GM19452 (cell line): ENCODE data around the gene TCF7L1.
"Not testable (repeated sequence)": the region's sequence is repeated elsewhere in the genome, so short reads cannot be mapped to it uniquely, and the experiment has no call there.

Source experiments
- ATAC-seq: cut with Tn5 transposase; IDR thresholded peaks from one replicate; pipeline ENCODE4 v1.9.1; 2021; ENCODE audit not compliant: unreplicated experiment

TCF7L1 gene, protein sequence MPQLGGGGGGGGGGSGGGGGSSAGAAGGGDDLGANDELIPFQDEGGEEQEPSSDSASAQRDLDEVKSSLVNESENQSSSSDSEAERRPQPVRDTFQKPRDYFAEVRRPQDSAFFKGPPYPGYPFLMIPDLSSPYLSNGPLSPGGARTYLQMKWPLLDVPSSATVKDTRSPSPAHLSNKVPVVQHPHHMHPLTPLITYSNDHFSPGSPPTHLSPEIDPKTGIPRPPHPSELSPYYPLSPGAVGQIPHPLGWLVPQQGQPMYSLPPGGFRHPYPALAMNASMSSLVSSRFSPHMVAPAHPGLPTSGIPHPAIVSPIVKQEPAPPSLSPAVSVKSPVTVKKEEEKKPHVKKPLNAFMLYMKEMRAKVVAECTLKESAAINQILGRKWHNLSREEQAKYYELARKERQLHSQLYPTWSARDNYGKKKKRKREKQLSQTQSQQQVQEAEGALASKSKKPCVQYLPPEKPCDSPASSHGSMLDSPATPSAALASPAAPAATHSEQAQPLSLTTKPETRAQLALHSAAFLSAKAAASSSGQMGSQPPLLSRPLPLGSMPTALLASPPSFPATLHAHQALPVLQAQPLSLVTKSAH

DNA sequence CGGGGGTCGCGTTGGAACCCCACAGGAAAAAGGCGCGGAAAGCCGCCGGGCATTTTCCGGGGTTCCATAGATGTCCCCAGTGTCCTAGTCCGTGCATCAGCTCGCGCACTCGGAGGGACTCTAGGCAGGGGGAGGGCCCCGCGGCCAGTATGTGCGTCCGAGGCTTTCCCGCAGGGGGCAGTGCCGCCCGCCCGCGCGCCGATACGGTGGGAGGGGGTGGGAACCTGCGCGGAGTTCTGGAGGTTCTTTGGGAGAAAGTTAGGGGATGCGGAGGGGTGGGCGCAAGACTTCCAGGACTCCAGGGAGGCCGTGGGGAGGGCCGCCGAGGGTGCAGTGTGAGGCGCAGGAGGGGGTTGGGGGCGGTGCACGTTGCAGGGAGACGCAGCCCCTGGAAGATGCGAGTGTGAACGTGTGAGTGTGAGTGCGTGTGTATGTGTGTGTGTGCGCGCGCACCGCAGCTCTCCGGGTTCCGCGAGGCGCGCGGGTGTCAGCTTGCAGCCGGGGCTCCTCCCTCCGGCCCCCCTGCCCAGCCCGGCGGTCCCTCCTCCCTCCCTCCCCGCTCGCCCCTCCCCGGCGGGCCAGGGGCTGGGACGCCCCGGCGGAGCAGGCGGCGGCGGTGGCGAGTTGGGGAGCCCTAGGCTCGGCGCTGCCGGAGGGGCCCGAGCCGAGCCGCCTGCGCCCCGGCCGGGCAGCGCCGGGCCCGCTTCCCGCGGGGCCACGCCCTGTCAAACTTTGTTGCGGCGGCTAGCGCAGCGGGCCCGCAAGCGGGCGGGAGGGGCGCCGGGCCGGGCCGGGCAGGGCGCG, at the start of gene TCF7L1:
Gene TCF7L1, plus strand, starts transcription at position 559 of the 804 bp plus-strand sequence. CDS start 293 bp downstream, outside the sequence.
- ATAC-seq, result no peak

DNA sequence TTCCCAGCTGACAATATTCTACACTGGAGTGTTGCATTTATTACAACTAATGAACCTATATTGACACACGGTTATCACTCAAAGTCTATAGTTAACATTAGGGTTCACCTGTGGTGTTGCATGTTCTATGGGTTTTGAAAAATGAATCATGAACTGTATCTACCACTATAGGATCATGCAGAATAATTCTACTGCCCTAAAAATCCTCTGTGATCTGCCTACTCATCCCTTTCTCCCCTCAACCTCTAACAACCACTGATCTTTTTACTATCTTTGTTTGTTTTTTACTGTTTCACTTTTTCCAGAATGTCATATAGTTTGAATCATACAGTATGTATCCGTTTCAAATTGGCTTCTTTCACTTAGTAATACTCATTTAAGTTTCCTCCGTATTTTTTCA, 47.6 kb upstream of the TCF7L1 start:
- no peak for ATAC-seq

DNA sequence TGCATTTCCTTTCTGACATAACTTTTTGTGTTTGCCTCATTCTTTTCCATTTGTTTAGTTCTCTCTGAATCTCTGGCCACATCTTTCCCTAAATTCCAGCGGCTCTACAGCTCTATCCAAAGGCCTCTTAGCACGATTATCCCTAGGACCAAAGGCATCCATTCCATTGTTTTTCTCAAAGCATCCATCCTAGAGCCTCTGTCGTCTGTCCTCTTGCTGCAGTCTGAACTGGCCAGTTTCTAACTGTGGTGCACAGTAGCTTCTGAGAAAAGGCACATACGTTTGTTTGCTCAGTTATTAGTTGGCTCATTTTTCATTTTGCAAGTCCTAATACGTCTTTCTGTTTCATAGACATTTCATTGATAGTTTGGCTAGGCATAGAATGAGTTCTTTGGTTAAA, 45.7 kb upstream of the TCF7L1 start:
- ATAC-seq, result no peak

DNA sequence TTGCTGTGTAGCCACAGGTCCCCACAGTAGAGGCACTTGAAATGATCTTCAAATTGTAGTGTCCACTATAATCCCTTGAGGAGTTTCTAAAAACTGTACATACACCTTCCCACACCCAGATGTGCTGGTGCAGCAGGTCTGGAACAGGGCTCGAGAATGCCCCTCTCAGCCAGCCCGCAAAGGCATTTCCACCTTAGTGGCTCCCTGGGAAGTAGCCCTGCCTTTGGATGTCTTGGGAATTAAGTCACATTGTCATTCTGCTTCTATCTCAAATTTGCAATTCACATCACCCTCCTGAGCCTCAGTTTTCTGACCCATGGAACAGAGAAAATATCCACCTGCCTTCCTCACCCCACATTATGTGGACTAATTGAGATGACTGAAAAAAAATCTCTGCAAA, 44.3 kb upstream of the TCF7L1 start:
- ATAC-seq, result no peak

DNA sequence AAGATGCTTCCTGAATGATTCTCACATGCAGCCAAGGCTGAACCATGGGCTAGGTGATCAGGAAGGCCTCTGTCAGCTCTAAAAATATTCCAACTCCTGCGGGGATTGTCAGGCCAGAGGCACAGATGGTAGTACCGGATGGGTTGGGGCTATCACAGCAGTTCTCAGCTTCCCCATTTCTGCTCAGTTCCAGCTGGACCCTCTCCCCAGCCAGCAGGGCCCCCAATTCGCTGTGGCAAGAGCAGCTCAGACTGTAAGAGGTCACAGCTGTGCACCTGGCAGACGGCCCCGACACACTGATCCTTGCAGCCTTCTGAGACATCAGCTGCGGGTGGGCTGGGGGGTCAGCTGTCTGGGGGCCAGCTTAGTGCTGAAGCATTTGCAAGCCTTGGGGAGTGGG, 43.6 kb upstream of the TCF7L1 start:
- no peak for ATAC-seq

DNA sequence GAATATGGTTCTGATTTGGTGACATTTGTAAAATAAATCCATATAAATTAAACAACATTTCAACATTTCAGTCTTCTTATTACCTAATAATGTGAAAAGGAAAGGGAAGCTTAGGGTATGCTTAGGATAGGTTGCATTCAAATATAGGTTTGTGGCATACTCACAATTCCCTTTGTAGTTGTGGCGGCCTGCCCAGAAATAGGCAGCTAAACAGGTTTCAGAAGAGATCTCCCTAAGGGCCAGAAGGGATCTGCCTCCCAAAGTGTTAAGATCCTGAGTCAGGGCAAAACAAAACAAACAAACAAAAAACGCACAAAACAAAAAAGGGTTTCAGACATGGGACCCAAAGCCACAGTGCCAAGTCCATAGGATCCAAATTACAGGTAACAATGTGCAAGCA, 41.4 kb upstream of the TCF7L1 start:
- no peak for ATAC-seq

DNA sequence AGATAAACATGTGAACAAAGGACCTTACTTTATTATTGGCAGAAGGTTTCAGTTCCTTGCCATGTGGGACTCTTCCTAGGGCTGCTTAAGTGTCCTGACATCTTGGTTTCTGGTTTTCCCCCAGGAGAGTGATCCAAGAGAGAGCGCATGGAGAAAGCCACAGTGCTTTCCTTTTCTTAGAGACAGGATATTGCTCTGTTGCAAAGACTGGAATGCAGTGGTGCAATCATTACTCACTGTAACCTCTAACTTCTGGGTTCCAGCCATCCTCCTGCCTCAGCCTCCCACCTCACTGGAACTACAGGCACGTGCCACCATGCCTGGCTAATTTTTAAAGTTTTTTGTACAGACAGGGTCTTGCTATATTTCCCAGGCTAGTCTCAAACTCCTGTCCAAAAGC, 38.1 kb upstream of the TCF7L1 start:
- ATAC-seq, result no peak

DNA sequence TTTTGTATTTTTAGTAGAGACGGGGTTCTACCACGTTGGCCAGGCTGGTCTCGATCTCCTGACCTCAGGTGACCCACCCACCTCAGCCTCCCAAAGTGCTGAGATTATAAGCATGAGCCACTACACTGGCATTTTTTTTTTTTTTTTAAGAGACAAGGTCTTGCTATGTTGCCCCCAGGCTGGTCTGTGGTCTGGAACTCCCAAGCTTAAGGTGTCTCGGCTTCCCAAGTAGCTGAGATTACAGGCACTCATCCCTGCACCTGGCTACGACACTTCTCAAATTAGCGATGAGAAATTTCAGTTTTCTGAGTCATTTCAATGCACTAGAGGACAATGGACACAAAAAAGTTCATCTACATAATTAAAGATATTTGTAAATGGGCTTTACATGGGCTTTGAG, 36.6 kb upstream of the TCF7L1 start:
- ATAC-seq, result no peak

DNA sequence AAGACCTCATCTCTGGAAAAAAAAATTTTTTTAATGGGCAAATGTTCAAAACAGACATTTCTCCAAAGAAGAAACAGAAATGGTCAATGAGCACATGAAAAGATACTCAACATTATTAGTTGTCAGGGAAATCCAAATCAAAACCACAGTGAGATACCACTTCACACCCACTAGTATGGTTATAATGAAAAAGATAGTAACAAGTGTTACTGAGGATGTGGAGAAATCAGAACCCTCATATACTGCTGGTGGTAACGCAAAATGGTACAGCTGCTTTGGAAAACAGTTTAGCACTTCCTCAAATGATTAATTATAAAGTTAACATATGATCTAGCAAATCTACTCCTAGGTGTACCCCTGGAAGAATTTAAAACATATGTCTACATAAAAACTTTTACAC, 29.0 kb upstream of the TCF7L1 start:
- ATAC-seq, result no peak

DNA sequence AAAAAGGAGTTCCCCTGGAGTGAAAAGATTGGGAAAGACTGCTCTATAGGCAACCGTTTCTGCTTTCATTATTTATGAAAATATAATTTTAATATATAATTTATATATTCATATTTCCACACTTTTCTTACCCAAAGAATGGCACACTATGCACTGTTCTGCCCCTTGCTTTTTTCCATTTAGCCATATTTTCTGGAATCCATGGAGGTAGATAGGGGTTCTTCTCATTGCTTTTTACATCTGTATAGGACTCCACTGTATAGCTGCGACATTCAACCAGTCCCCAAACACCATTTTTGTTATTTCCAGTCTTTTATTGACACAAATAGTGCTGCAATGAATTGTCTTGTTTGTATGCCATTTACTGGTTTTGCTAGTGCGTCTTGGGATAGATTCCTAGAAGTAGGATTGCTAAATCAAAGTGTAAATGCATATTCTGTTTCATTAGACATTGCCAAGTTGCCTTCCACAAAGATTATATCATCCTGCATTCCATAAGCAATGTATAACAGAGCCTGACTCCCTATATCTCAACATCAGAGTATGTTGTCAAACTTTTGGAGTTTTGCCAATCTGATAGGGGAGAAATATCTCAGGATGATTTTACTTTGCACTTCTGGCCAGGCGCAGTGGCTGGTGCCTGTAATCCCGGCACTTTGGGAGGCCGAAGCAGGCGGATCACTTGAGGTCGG, 26.6 kb upstream of the TCF7L1 start:
- no peak for ATAC-seq

DNA sequence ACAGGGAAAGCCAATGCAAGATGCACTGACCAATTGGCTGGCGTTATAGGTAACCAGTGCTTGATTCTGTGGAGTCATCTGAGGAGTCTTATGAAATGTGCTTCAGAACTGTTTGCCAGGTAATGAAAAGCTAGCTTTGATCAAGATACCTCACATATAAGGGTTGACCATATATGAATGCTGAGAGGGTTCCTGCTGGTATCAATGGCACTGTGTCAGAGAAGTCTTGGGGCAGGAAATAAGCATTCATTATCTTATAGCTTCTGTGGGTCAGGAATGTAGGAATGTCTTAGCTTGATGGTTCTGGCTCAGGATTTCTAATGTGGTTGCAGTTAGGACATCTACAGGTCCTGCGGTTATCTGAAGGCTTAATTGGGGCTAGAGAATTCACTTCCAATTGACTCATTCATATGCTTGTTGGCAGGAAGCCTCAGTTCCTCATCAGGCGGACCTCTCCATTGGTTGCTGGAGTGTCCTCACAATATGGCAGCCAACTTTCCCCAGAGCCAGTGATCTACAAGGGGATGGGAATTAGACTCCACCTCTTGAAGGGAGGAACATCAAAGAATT, 22.1 kb upstream of the TCF7L1 start:
- no peak for ATAC-seq

DNA sequence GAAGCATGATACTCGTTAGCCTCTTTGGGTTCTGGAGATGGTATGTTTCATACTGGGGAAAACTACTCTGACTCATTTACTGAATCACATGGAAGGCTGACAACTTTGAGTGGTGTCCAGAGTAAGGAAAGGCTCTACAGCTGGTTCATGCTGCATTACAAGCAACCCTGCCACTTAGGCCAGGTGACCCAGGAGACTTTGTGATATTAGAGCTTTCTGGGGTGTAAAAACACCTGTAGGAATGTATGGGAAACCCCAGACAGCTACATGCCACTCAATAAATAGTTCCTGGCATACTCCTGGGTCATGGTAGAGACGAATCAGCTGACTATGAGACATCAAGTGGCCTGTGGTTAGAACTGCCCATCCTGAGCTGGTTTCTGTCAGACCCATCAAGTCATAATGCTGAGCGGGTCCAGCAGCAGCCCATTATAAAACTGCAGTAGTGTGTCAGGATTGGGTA, 21.3 kb upstream of the TCF7L1 start:
- no peak for ATAC-seq

DNA sequence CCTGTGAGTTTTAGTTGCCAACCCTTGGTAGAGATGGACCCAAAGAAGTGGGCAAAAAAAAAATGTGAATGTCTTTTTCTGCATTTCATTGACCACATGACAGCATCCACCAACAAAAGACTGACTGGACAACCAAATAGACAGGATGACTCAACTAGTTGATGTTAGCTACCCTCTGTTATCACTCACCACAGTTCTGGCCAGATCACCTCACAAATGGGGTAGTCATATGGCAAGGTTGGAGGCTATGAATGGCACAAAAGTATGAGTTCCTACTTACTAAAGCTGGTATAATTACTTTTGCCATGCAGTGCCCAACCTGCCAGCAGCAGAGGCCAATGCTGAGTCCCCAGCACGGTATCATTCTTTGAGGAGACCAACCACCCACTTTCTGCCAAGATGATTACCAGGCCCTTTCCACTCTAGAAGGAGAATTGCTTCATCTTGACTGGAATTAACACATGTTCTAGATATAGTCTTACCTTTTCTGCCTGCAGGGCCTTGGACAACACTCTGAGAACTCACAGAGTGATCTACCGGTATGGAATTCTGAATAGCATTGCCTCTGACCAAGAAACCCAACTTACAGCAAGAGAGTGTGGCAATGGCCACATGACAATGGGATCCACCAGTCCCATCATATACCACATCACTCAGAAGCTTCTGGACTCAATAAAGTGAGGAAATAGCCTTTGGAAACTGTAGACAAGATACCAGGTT, 20.1 kb upstream of the TCF7L1 start:
- ATAC-seq, result no peak

DNA sequence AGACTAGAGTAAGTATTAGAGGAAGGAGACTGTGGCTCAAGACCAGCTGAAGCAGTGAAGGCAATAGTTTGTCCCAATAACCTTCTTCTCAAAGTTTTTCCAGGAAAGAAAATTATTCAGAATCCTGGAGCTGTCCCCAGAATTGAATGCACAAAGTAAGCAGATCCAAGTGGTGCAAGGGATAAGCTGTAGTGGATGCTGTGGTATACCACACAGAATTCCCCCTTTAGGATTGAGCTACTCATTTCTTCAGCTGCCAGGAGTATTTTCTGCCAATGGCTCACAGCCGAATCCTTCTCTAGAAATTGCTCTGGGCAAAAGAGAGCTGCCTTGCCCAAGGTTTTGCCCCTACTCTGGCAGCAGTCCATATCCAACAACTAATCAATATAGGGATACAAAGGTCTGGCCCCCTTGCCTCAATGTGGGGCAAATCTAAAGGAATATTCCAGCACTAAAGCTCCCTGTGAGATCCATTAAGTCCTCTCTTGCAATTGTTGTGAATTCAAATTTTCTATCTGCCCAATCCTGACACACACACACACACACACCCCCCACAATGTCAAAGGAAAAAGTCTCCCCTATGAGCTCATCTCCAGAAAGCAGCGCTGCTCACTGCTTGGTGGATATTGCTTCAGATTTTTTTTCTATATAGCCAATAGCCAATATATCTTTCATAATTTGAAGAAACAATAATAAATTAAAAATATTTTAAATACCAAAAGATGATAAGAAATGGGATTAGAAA, 18.4 kb upstream of the TCF7L1 start:
- no peak for ATAC-seq

DNA sequence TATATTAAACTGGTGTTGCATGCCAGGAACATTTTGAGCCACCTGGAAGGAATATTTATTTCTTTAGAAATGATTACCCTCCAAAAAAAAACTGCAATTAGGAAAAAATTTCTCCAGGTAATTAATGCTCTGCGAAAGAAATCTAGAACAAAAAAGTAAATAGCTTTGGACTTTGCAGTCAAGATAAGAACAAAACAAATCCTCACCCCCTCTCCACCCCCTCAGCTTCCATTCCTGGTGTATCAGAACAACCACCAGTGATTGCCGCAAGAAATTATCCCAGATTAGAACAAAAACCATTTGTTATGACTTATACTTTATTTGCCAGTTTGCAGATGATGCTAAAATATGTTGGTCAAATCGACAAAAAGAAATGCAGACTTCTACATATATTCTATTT, 17.0 kb upstream of the TCF7L1 start:
- ATAC-seq, result no peak

DNA sequence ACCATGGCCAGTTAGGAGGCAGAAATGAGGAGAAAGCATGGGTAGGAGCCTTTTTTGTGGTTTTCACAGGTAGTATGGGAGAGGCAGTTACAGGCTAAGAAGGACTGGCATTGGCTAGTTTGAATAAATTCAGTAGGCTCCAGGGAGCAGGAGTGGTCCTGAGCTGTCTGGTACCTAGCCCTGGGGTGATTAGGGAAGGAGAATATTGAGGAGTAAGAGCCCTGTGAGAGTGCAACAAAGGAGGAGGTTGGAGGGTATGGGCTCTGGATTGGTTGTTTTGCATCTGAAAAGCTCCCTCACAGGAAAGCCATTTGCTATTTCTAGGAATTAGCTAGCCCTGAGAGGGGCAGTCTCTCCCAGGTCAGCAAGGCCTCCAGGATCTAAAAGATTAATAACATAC, 13.3 kb upstream of the TCF7L1 start:
- ATAC-seq, result no peak

DNA sequence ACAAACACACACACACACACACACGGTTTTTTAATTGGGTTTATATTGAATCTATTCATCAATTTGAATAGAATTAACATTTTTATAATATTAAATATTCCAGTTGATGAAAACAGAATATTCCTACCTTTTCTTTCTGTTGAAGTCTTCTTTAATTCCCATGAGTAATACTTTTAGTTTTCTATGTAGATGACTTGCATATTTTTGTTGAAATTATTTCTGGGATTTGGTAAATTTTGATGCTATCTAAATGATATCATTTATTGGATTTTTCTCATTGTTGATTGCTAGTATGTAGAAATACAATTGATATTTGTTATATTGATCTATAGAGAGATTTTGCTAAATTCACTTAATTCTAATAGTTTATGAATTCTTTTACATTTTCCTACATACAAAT, 12.8 kb upstream of the TCF7L1 start:
- no peak for ATAC-seq

DNA sequence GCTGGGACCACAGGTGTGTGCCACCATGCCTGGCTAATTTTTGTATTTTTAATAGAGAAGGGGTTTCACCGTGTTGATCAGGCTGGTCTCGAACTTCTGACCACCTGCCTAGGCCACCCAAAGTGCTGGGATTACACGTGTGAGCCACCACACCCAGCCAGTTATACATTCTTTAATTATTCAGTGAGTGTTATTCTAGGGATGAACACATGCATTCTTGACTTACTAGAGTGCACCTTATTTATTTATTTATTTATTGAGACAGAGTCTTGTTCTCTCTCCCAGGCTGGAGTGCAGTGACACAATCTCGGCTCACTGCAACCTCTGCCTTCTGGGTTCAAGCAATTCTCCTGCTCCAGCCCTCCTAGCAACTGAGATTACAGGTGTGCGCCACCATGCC, 6.7 kb upstream of the TCF7L1 start:
- ATAC-seq, result not testable (repeated sequence)

DNA sequence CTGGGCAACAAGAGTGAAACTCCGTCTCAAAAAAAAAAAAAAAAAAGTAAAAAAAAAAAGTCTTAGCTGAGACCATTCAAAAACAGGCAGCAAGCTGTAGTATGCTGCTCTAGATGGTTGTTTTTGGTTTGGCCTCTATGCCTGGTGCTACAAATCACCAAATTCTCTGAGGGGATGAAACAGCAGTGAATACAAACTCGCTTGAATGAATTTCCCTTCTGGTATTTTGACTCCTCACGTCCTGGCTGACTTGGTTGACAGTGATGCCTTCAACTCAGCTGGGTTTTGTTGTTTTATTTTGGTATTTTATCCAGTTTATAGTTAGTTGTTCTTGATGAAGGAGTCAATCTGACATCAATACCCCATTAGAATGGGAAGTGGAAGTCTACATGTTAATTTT, 3.3 kb upstream of the TCF7L1 start:
- ATAC-seq, result no peak

DNA sequence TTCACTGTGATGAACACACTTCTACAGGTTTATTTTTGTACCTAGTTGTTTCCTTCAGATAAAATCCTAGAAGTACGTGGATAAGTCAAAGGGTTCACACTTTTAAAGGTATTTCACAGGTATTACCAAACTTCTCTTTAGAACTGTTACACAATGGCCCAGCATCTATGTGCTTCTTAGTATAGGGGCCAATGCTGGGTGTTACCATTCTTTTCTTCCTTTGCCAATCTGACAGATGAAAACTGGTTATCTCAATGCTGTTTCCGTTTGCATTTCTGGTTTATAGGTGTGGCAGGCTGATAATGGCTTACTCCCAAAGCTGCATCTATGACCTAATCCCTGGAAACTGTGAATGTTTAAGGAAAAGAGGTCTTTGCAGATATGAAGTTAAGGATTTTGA, 2.8 kb upstream of the TCF7L1 start:
- ATAC-seq, result no peak
